Esophagus (tissue), 2 donors: ENCODE results near the gene CABLES1. TPM values are rescaled to one million over a fixed set of nuclear protein-coding genes. Genes with fewer than 3 reads are reported as not detected.
"Not testable (repeated sequence)": the region's sequence is repeated elsewhere in the genome, so short reads cannot be mapped to it uniquely, and the experiment has no call there.

Experiments
- H3K27ac ChIP-seq, 2 donors: one replicate each; pipeline ENCODE4 v1.5.1; 2013; ENCODE audit warnings: low read depth in 2 of 2, mild to moderate bottlenecking in 2 of 2, inconsistent platforms in 1 of 2, low read length in 1 of 2, moderate library complexity in 1 of 2
- H3K27me3 ChIP-seq, 2 donors: one replicate each; pipeline ENCODE4 v1.6.1; 2013; ENCODE audit warnings: low read length in 2 of 2, control low read depth in 1 of 2, mild to moderate bottlenecking in 1 of 2; ENCODE audit not compliant: insufficient read depth in 2 of 2, control insufficient read depth in 1 of 2
- H3K36me3 ChIP-seq, 2 donors: one replicate each; pipeline ENCODE4 v1.6.1; 2013; ENCODE audit warnings: low read length in 1 of 2; ENCODE audit not compliant: control insufficient read depth in 2 of 2, insufficient read depth in 2 of 2
- H3K4me1 ChIP-seq, 2 donors: one replicate each; pipeline ENCODE4 v1.6.1; 2013; ENCODE audit warnings: low read length in 1 of 2; ENCODE audit not compliant: control insufficient read depth in 2 of 2, insufficient read depth in 2 of 2
- H3K4me3 ChIP-seq, 2 donors: one replicate each; pipeline ENCODE4 v1.5.1; 2013; ENCODE audit warnings: low read length in 2 of 2, mild to moderate bottlenecking in 2 of 2, low read depth in 1 of 2, moderate library complexity in 1 of 2
- H3K9me3 ChIP-seq, 2 donors: one replicate each; pipeline ENCODE4 v1.6.1; 2013; ENCODE audit warnings: mild to moderate bottlenecking in 2 of 2, low read depth in 1 of 2, low read length in 1 of 2, moderate library complexity in 1 of 2; ENCODE audit not compliant: control insufficient read depth in 2 of 2, insufficient read depth in 1 of 2
- WGBS, 2 donors: extraction: QIAGEN DNeasy Blood & Tissue Kit; methylation state at CpG; one replicate each; pipeline ENCODE4 v1.1.7; 2013; 5-methylcytosine and 5-hydroxymethylcytosine counted together
- polyA plus RNA-seq, 2 donors: library from polyadenylated mRNA; stranded (reverse); fragments of 200-250 nt; gene quantifications; one replicate each; pipeline ENCODE4 v1.2.3, GENCODE V29; 2013
- donor health status: healthy with polysubstance abuse.
- donor health status: Bipolar disorder and iron deficiency.

Gene CABLES1
- polyA plus RNA-seq, 2 donors = 3.8 to 10.0 TPM

DNA sequence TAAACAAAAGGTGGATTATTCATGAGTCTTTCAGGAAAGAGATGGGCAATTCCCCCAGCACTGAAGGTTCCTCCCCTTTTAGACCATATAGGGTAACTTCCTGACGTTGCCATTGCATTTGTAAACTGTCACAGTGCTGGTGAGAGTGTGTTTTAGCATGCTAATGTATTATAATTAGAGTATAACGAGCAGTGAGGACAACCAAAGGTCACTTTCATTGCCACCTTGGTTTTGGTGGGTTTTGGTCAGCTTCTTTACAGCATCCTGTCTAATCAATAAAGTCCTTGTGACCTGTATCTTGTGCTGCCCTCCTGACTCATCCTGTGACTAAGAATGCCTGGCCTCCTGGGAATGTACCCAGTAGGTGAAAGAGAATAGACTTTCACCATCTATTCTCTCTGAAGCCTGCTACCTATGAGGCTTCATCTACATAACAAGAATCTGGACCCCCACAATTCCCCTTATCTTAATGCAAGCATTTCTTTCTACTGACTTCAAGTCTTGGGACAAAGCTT is 148.7 kb downstream of the CABLES1 start:
- no peak overlapping the region for H3K27ac ChIP-seq
- no peak overlapping the region for H3K4me3 ChIP-seq
- no peaks in the 10 kb centered on the region for H3K36me3 ChIP-seq
- H3K27me3 ChIP-seq = no peaks in the 10 kb centered on the region
- whole genome bisulfite sequencing, 2 donors = 56 to 67% methylated on average over 2 of the region's 2 CpGs
- no peaks in the 10 kb centered on the region for H3K9me3 ChIP-seq
- peaks cover 2 to 5% of the 10 kb centered on the region in 2 donors for H3K4me1 ChIP-seq

DNA sequence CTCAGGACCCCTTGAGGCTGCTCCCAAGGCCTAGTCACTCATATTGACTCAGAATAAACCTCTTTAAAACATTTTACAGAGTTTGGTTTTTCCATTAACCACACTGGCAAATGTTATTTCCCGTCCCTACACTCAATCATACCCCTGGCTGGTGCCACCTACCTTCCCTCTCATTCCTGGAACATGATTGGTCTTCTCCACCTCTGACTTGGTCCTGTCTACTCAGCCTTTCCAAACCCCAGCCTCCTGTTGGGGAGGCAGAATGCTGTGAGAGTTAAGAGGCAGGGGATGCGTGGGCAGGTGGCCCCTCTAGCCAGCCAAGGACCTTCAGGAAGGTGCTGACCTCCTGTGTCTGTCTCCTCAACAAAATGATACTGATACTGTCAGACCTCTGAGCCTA is 149.3 kb downstream of the CABLES1 start:
- Histone ChIP-seq H3K27me3 (no peaks in the 10 kb centered on the region), H3K27ac (no peak overlapping the region)
- 94 to 96% methylated on average over 2 of the region's 2 CpGs for WGBS, 2 donors

DNA sequence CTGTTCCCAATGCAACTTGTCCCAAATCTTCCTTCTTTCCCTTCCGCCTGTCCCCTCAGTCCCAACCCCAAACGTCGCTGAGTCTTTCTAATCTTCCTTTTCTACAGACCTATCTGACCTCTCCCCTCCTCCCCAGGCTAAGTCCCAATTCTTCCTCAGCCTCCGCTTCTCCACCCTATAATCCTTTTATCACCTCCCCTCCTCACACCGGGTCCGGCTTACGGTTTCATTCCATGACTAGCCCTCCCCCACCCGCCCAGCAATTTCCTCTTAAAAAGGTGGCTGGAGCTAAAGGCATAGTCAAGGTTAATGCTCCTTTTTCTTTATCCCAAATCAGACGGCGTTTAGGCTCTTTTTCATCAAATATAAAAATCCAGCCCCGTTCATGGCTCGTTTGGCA is 150.3 kb downstream of the CABLES1 start:
- not testable (repeated sequence) for H3K4me3 ChIP-seq, H3K27me3 ChIP-seq, H3K27ac ChIP-seq, H3K36me3 ChIP-seq, H3K9me3 ChIP-seq, H3K4me1 ChIP-seq
- 86 to 88% methylated on average over 12 of the region's 12 CpGs for WGBS, 2 donors

More for the DNA sequence above, 149.3 kb downstream of the CABLES1 start:
- Histone ChIP-seq H3K9me3 (no peaks in the 10 kb centered on the region), H3K4me1 (peaks cover 2 to 5% of the 10 kb centered on the region in 2 donors), H3K4me3 (no peak overlapping the region), H3K36me3 (no peaks in the 10 kb centered on the region)

- no peak overlapping the region for H3K4me3 ChIP-seq
- 52 to 72% methylated on average over 4 of the region's 4 CpGs for WGBS, 2 donors
- H3K36me3 ChIP-seq = no peaks in the 10 kb centered on the region
- no peaks in the 10 kb centered on the region for H3K27me3 ChIP-seq
- no peaks in the 10 kb centered on the region for H3K9me3 ChIP-seq
- peaks cover 0 to 15% of the 10 kb centered on the region in 2 donors for H3K4me1 ChIP-seq
- peak overlapping the region; percentile 74 to 83 for H3K27ac ChIP-seq
These were observed 156.3 kb downstream of the CABLES1 start for GRCh38 chr18:23291456-23292205.

GRCh38 chr18:23300231-23300805 is 165.0 kb downstream of the CABLES1 start:
- H3K27me3 ChIP-seq = no peaks in the 10 kb centered on the region
- no peak overlapping the region for H3K4me3 ChIP-seq
- no peak overlapping the region for H3K27ac ChIP-seq
- peaks cover 0 to 2% of the 10 kb centered on the region in 2 donors for H3K4me1 ChIP-seq
- no peaks in the 10 kb centered on the region for H3K9me3 ChIP-seq
- no peaks in the 10 kb centered on the region for H3K36me3 ChIP-seq
- WGBS, 2 donors = 42 to 47% methylated on average over 6 of the region's 6 CpGs

- WGBS, 2 donors = 86 to 91% methylated on average over 5 of the region's 5 CpGs
- Histone ChIP-seq H3K4me3 (no peak overlapping the region), H3K4me1 (peaks cover 0 to 2% of the 10 kb centered on the region in 2 donors), H3K27ac (no peak overlapping the region), H3K27me3 (no peaks in the 10 kb centered on the region), H3K9me3 (no peaks in the 10 kb centered on the region), H3K36me3 (no peaks in the 10 kb centered on the region)
These were observed 166.7 kb downstream of the CABLES1 start for GRCh38 chr18:23301972-23302371.

GRCh38 chr18:23302511-23302850 is 167.2 kb downstream of the CABLES1 start:
- H3K4me3 ChIP-seq = no peak overlapping the region
- H3K9me3 ChIP-seq = no peaks in the 10 kb centered on the region
- peaks cover 0 to 2% of the 10 kb centered on the region in 2 donors for H3K4me1 ChIP-seq
- WGBS, 2 donors = 85 to 93% methylated on average over 3 of the region's 3 CpGs
- no peaks in the 10 kb centered on the region for H3K36me3 ChIP-seq
- no peak overlapping the region for H3K27ac ChIP-seq
- no peaks in the 10 kb centered on the region for H3K27me3 ChIP-seq

- Histone ChIP-seq H3K4me3 (no peak overlapping the region), H3K27ac (no peak overlapping the region), H3K4me1 (peaks cover 0 to 2% of the 10 kb centered on the region in 2 donors), H3K27me3 (no peaks in the 10 kb centered on the region), H3K36me3 (no peaks in the 10 kb centered on the region), H3K9me3 (no peaks in the 10 kb centered on the region)
- 80 to 83% methylated on average over 8 of the region's 8 CpGs for WGBS, 2 donors
These were observed 167.7 kb downstream of the CABLES1 start for GRCh38 chr18:23302851-23303527.

- H3K4me1 ChIP-seq = peaks cover 0 to 3% of the 10 kb centered on the region in 2 donors
- H3K27ac ChIP-seq = no peak overlapping the region
- H3K9me3 ChIP-seq = no peaks in the 10 kb centered on the region
- H3K36me3 ChIP-seq = no peaks in the 10 kb centered on the region
- no peaks in the 10 kb centered on the region for H3K27me3 ChIP-seq
- WGBS, 2 donors = 68 to 81% methylated on average over 6 of the region's 6 CpGs
- no peak overlapping the region for H3K4me3 ChIP-seq
These were observed 171.5 kb downstream of the CABLES1 start for GRCh38 chr18:23306822-23307221.
